HG03558 (cell line): Measurements from ENCODE around the gene PRODH2.

Experiments
- ATAC-seq: cut with Tn5 transposase; IDR thresholded peaks from one replicate; pipeline ENCODE4 v1.9.1; 2021; ENCODE audit warnings: moderate number of reproducible peaks; ENCODE audit not compliant: unreplicated experiment; ENCODE audit errors: extremely low read depth

The PRODH2 gene

DNA sequence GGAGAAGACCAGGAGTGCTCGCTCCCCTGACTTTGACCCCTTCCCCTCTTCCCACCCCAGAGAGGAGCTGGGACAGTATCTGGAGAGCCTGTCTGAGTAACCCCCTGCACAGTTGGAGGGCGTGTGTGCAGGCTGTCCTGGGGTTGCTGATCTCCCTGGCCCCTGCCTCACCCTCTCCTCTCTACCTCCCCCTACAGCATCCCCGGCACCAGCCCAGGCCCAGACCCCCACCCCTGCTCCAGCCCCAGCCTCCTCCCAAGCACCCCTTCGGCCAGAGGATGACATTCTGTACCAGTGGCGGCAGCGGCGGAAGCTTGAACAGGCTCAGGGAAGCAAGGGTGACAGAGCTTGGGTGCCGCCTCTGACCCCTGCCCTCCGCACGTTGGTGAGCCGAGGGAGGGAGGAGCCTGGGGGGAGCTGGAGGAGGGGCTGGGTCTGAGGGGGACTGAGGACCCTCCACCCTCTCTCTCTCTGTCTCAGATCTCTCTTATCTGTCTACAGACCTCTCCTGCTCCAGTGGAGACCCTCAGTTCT lies 46.0 kb downstream of the PRODH2 start:
- ATAC-seq: no peak

DNA sequence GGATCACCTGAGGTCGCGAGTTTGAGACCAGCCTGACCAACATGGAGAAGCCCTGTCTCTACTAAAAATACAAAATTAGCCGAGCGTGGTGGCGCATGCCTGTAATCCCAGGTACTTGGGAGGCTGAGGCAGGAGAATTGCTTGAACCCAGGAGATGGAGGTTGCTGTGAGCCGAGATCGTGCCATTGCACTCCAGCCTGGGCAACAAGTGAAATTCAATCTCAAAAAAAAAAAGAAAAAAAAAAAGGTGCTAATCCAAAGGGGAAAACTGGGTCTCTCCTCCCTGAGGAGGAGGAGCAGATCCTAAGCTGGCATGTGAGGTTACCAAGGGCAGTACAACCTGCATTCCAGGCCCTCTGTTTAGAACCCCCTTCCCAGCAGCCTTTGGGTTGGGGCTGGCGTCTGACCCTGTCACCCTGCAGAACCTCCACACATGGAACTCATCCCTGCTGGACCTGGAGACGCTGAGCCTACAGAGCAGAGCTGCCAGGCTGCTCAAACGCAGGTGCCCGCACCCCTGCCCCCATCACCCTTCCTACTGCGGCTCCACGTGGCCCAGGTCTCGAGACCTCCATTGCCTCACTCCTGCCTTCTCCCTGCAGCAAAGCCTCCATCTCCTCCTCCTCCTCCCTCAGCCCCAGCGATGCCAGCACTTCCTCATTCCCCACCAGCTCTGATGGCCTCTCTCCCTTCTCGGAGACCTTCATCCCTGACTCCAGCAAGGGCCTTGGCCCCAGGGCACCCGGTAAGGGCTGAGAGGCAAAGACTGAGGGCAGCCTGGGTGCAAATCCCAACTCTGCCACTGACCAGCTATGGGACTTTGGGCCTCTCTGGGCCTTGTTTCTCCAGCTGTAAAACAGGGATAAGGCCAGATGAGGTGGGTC lies 48.0 kb downstream of the PRODH2 start:
- ATAC-seq: no peak

DNA sequence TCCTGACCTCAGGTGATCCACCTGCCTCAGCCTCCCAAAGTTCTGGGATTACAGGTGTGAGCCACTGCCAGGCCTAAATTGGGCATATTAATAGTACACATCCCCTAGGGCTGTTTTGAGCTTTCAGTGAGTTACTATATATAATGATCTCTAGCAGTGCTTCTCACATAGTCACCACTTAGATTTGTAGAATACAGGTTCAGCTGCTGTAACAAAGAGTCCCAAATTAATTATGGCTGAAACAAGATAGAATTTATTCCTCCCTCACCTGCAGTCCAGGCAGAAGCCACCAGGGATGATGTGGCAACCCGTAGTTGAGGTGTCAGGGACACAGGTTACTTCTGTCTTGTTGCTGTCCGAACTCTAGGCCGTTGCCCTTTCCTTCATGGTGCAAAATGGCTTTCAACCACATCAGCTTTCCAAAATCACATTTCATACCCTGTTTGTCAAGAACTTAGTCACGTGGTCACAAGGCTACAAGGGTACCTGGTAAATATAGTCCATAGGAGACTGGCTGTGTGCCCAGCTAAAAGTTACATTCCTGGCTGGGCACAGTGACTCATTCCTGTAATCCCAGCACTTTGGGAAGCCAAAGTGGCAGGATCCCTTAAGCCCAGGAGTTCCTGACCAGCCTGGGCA lies 51.8 kb downstream of the PRODH2 start:
- no peak for ATAC-seq

DNA sequence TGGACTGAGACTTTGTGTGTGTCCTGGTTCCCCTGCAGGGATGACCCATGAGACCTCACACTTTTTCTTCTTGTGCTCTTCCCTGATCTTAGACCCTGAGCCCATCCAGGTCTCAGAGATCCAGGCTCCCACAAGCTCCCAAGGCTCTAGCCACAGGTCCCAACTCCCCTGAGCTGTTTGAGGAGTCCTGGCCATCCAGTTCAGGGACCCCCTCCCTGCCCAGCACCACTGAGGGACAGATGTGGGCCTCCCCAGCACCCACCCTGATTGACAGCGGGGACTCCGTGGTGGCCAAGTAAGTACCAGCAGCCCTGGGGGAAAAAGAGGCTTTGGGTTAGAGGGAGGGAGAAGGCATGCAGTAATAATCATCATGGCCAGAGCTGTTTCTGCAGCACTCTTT lies 52.9 kb downstream of the PRODH2 start:
- no peak for ATAC-seq

DNA sequence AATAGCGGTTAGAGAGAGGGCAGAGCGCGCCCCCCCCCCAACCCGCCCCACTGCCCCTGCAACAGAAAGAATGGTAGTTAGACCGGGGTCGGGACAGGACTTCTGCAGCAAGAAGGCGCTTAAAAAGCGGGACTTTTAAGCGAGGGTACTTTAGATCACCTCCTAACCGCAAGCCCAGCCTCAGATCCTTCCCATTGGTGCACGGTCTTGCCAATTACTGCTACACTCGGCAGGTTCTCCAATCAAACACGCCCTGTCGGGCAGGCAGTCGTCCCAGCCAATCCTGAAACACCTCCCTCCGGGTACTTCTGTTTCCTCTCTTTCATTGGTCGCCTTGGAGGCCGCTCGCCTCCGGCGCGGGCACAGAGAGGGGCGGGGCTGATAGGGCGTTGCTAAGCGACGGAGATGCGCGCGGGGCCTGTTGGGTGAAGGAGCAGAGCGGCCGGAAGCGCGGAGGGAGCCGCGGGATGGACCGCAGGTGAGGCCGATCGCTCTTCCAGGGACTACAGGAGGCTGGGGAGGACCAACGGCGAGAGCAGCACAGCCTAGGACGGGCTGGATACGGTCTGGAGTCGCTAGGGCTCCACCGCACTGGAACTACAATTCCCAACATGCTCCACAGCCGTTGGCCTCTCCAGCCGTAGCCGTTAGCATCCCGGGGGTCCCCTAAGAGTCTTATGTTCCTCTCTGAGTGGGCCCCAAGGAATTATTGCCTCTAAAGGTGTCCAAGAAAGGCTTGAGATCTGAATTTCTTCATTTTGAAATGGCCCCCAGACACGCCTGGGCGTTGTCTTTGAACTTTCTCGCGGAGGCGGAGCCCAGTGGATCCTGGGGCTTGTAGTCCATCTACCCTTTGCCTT lies 54.7 kb downstream of the PRODH2 start, which contains the start of gene PROSER3:
Gene PROSER3 (plus strand): TSS at position 428 of the 860 bp plus-strand sequence. CDS start 40 bp downstream, at position 468.
- ATAC-seq: peak; percentile 77

DNA sequence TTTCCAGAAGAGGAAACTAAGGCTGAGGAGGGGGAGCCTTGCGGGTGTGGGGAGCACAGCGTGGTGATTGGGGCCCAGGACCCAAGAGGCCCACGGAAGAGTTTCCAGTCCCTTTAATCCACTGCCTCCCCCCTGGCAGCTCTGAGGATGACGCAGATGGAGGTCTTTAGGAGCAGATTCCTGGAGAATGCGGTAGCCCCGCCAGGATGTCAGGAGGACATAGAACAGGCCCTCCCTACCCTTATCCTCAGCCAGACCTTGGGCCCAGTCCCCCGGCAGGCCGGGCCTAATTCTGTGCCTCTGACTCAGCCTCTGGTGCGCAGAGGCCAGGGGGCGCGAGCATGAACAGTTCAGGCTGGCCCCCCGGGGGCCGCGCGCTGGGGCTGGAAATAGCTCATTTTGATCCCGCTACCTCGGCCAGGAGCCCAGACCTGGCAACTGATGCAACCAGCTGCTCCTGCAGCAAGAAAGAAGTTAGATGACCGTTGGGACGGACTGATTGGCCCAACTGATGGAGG lies 55.4 kb downstream of the PRODH2 start:
- no peak for ATAC-seq

DNA sequence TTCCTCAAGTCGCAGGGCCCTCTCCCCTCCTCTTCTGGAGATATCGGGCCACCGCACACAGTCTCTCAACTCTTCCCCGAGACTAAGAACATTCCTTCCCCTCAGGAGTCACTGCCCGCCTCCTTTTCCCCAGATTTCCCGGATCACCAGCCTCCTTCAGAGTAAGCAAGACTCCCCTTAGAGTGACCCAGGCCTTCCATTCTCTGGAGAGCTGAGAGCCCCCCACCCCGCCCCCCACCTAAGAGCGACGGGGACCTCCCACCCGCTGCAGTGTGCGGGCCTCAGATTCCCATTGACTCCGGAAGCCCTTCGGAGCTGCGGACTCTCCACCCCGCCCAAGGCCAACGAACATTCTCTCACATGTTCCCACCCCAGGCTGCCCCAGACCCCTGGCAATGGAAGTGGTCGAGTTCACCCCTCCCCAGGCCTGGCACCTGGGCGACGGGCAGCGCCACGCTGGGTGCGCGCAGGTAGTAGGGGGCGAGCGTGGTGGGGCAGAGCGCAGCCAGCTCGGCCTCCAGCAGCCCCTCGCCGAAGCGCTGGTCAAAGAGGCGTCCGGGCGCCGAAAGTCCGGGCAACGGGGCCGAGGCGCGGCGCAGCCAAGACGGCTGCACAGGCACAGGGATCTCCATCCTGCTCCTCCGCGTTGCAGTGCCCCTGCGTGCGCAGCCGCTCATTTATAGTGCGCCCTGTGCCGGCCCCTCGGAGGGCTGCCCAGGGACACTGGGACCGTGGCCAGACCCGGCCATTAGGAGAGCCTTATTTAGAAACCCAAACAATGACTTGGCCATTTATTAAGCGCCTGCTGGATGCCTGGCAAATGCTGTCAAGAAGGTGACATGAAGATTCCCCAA lies 56.0 kb downstream of the PRODH2 start, which contains the start of gene HSPB6:
Gene HSPB6 (minus strand): TSS at position 653 of the 854 bp plus-strand sequence. CDS start 21 bp downstream, at position 632.
- ATAC-seq: no peak

DNA sequence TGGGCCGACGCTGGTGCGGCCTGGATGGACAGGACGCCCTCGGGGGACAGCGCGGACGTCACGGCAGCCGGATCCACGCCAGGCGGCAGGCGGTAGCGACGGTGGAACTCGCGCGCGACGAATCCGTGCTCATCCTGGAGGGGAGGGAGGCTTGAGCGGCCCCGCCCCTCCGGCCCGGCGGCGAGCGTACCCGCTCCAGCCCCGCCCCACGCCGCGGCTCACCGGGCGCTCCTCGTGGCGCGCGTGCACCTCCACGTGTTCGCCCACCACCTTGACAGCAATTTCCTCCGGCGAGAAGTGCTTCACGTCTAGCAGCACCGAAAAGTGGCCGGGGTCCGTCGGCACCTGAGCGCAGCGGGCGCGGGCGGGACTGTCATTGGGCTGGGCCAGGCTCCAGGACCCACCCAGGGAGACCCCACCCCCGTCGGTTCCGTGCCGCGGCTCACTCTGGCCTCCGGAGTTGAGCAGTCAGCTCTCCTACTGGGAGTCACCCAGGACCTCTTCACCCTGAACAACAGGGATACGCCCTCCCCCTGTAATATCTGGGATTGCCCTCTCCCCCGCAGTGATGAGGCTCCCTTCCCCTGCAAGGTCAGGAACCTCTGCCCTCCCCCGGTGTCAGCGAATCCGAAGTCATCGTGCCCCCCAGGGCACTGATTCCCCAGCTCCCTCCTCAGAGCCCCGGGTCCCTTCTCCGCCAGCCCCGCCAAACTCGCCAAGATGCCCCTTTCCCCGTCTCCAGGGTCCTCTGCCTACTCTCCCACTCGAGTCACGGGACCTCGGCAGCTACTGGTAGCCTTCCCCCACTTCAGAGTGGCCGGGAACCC lies 56.9 kb downstream of the PRODH2 start:
- no peak for ATAC-seq

DNA sequence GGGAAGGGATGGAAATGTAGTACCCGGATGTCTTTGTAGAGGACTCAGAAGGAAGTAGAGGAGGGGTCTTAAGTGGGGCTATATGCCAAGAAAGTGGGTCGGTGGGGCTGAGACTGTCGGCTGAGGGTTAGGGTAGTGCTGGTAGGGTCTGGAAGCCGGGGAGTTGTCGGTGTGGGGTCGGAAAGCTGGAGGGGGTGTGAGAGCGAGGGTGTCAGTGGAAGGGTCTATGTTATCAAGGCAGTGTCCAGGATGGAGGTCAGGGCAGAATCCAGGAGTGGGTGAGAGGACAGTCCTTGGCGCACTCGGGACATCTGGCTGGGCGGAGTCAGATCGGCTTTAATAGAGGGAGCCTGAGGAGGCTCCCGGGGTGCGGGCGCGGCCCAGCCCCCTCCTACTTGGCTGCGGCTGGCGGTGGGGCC lies 57.5 kb downstream of the PRODH2 start:
- no peak for ATAC-seq

DNA sequence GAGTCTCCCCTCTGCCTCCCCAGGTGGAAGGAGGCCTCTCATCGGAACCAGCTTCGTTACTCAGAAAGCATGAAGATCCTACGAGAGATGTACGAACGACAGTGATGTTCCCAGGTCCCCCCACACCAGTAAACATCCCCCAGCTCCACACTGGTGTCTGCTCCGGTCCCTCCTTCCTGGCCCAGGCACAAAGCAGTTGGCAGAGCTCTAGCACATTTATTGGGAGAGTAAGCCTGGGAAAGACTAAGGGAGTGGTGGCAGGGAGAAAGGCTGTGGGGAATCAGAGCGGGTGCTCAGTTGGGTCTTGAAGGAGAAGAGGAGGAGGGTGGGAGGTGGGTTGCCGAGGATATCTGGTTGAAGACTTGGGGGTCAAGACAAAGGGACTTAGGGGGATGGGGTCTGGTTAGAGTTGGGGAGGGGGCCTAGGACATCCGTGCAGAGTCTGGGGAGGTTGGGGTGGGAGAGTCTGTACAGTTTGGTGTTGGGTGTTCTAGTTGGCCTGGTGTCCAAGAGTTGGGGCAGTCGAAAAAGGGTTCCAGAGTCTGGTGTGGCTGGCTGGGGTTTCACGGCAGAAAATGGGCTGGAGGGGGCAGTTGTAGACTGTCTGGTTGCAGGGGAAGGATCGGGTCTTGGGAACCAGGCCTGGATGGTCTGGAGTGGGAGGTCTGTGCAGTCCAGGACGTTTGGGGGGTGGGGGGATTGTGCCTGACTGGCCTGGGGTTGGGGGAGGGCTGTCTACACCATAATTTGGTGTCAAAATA lies 58.1 kb downstream of the PRODH2 start:
- ATAC-seq: no peak

DNA sequence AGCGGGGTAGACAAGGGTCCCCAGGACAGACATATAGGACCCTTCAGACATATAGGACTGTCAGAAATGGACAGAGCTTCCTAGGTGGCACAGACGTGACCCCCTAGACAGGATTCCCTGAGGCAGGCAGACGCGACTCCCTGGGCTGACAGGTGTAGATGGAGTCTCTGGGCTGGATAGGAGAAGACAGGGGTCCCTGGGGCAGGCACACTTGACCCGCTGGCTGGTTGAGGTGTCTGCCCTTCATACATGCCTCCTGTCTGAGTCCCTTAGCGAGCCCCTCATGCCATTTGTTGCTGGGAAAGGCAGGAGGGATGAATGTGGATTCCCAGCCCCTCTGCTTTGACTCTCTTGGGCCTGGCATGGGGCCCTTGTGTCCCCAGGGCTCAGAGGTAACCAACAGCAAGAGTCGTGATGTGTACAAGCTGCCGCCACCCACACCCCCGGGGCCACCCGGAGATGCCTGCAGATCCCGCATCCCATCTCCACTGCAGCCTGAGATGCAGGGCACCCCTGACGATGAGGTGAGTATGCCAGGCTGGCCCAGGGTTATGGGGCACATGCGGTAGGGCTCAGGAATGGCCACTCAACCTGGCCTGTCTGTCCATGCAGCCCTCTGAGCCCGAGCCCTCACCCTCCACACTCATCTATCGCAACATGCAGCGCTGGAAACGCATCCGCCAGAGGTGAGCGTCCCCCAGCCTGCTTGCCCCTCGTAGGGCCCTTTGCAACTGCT lies 58.8 kb downstream of the PRODH2 start:
- no peak for ATAC-seq

DNA sequence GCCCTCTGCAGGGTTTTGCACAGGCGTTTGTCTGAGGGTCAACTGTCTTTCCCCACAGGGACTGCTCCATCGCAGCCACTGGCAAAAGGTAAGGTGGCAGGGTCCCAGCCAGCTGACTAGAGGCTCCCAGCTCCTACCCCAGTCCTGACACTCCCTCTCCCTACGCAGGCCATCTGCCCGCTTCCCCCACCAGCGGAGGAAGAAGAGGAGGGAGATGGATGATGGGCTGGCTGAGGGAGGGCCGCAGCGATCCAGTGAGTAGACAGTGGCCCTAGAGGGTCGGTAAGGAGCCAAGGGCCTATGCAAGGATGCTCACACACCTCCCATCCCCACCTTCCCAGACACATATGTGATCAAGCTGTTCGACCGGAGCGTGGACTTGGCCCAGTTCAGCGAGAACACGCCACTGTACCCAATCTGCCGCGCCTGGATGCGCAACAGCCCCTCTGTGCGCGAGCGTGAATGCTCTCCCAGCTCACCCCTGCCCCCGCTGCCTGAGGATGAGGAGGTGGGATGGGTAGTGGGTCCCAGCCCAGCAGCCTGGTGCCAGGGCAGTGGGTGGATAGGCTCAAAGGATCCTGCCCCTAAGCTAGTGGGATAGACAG lies 59.8 kb downstream of the PRODH2 start:
- no peak for ATAC-seq

DNA sequence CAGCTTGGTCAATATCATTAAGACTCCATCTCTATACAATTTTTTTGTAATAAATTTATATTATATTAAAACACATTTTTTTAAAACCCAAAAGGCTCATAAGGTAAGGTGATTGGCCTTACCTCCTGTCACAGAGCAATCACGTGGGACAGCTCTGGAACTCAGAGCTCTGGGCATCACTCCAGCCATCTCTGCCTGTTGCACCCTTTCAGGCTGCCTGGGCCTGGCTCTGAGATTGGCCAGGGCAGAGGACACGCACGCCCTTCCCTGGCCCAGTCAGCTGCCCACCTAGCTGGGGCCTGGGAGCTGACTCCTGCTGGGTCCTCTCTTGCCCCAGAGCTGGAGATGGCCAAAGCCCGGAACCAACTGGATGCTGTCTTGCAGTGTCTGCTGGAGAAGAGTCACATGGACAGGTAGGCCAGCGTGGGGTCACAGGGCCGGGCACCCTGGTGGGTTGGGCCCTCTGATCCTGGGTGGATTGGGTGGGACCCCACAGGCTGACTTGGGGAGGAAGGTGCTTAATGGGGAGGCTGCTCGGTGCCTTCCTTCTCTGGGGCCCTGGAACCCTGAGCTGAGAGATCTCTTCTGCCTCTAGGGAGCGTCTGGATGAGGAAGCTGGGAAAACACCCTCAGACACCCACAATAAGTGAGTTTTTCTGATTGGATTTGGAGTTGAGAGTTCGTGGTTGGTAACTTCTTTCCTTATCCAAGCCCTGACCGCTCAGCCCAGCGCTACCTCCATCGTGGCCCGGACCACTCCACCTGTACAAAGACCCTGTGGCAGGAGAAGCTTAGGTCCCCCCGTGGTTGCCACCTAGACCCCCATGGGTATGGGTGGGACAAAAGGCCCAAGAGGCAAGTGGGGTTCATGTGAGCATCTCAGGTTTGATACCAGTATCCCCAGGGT lies 60.6 kb downstream of the PRODH2 start:
- no peak for ATAC-seq

DNA sequence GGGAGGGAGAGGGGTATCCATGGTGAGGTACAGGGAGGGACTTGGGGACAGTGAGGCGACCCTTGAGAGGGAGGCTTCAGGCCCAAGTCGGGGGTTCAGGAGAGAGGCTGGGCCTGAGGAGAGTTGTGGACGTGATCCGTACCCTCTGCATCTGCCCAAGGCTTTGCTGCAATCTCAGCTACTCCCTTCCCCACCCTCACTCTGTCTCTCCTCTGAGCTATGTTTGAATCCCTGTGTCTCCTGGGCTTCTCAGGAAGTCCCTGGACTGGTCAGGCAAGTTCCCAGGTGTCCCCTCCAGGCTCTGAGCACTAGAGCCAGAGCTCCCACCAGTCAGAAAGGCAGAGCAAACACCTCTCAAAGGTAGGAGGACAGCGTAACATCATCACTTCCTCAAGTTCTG lies 62.5 kb downstream of the PRODH2 start:
- no peak for ATAC-seq
